ENCODE data around the gene SUGP1. TPM values are rescaled to one million over a fixed set of nuclear protein-coding genes. Genes with fewer than 3 reads are reported as not detected.
A peak's percentile ranks its signal among the peaks of the same experiment; 100 is the strongest.

Gene SUGP1
- total and polyA plus RNA-seq, 4 donors: 11.2 to 18.9 (median 14.8) TPM

DNA sequence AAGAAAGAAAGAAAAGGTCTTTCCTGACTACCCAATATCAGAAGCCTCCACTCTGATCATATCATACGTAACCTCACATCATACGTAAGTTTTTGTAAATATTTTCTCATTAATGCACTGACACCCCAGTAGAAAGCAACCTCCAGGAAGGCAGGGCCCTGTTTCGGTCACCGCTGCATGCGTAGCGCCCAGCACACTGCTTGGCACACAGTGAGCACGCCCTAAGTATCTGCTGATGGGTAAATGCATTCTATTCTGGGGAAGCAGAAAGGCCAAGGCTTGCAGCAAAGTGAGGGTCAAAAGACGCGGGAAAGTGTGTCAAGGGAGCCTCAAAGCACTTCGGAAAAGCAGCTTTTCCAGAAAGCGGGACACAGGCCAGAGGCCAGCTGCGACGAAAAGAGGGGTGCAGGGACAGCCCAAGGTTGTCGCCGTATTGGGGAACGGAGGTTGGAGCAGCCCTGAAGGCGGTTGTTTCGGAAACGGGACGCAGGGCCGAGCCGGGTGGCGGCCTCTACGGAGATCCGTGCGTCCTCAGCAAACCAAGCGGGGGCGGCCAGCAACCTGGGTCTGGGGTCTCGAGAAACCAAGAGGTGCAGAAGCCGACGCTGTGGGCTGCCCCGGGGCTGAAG is 463 bp downstream of the SUGP1 start:
- Histone ChIP-seq H3K4me1 (ENCODE audit: control insufficient read depth in 4 of 4, insufficient read depth in 4 of 4, low read length in 3 of 4) (peaks cover 10 to 21% (median 17%) of the 10 kb centered on the region in 4 donors), H3K27me3 (ENCODE audit: control insufficient read depth in 4 of 4, insufficient read depth in 4 of 4, low read length in 3 of 4) (no peaks in the 10 kb centered on the region), H3K9me3 (ENCODE audit: control insufficient read depth in 4 of 4, low read length in 3 of 4) (no peaks in the 10 kb centered on the region), H3K27ac (ENCODE audit: low read depth in 1 of 2, low read length in 2 of 2) (peak overlapping the region in 1 of 2 donors; percentile 92), H3K9ac (ENCODE audit: low read depth in 1 of 2, low read length in 2 of 2) (peak overlapping the region; percentile 2 to 97), H3K4me3 (ENCODE audit: low read depth in 1 of 3, low read length in 3 of 3) (peak overlapping the region; percentile 62 to 90 (median 71)), H3K36me3 (ENCODE audit: control insufficient read depth in 4 of 4, insufficient read depth in 3 of 4, low read depth in 1 of 4, low read length in 3 of 4) (peaks cover 4 to 25% (median 15%) of the 10 kb centered on the region in 4 donors)
- TF ChIP-seq FOXA1 (IDR thresholded peaks at IDR 0.05): no peak
- TF ChIP-seq, protein P1, sequence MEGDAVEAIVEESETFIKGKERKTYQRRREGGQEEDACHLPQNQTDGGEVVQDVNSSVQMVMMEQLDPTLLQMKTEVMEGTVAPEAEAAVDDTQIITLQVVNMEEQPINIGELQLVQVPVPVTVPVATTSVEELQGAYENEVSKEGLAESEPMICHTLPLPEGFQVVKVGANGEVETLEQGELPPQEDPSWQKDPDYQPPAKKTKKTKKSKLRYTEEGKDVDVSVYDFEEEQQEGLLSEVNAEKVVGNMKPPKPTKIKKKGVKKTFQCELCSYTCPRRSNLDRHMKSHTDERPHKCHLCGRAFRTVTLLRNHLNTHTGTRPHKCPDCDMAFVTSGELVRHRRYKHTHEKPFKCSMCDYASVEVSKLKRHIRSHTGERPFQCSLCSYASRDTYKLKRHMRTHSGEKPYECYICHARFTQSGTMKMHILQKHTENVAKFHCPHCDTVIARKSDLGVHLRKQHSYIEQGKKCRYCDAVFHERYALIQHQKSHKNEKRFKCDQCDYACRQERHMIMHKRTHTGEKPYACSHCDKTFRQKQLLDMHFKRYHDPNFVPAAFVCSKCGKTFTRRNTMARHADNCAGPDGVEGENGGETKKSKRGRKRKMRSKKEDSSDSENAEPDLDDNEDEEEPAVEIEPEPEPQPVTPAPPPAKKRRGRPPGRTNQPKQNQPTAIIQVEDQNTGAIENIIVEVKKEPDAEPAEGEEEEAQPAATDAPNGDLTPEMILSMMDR (IDR thresholded peaks at IDR 0.05; ENCODE audit: low read depth, low read length, missing input control): peak; percentile 1
- 7% methylated on average over 32 of the region's 32 CpGs for WGBS
- no peak for DNase-seq (ENCODE audit: low spot score)

DNA sequence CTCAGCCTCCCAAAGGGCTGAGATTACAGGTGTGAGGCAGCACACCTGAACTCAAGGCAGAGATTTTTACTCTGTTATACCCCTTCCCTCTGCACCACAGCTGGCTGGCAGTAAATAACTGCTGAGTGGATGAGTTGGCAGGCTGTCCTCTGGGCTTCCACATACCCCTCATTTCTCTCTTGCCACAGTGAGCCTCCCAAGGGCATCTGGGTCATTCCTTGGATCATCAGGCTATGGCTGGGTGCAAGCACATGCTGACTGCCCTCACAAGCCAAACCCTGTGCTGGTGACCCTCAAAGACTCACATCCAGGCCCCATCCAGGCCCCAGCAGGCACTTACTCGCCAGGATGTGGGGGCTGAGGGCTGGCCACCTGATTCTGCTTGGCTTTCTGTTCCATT is 4.2 kb downstream of the SUGP1 start:
- no peak overlapping the region for H3K27ac ChIP-seq (ENCODE audit: low read depth in 1 of 2, low read length in 2 of 2)
- no peak overlapping the region for H3K9ac ChIP-seq (ENCODE audit: low read depth in 1 of 2, low read length in 2 of 2)
- peaks cover 5 to 26% (median 13%) of the 10 kb centered on the region in 4 donors for H3K36me3 ChIP-seq (ENCODE audit: control insufficient read depth in 4 of 4, insufficient read depth in 3 of 4, low read depth in 1 of 4, low read length in 3 of 4)
- H3K4me1 ChIP-seq (ENCODE audit: control insufficient read depth in 4 of 4, insufficient read depth in 4 of 4, low read length in 3 of 4): peaks cover 5 to 12% (median 9%) of the 10 kb centered on the region in 4 donors
- no peak overlapping the region for H3K4me3 ChIP-seq (ENCODE audit: low read depth in 1 of 3, low read length in 3 of 3)
- TF ChIP-seq EGR1 (IDR thresholded peaks at IDR 0.05; ENCODE audit: low read depth in 2 of 2) (no peak), RAD21 (IDR thresholded peaks at IDR 0.05) (no peak), FOXA2 (IDR thresholded peaks at IDR 0.05) (no peak), YY1 (IDR thresholded peaks at IDR 0.05) (no peak), SP1 (IDR thresholded peaks at IDR 0.05) (no peak), HNF4A (conservative IDR thresholded peaks at IDR 0.05) (no peak)
- TF ChIP-seq, protein P2, sequence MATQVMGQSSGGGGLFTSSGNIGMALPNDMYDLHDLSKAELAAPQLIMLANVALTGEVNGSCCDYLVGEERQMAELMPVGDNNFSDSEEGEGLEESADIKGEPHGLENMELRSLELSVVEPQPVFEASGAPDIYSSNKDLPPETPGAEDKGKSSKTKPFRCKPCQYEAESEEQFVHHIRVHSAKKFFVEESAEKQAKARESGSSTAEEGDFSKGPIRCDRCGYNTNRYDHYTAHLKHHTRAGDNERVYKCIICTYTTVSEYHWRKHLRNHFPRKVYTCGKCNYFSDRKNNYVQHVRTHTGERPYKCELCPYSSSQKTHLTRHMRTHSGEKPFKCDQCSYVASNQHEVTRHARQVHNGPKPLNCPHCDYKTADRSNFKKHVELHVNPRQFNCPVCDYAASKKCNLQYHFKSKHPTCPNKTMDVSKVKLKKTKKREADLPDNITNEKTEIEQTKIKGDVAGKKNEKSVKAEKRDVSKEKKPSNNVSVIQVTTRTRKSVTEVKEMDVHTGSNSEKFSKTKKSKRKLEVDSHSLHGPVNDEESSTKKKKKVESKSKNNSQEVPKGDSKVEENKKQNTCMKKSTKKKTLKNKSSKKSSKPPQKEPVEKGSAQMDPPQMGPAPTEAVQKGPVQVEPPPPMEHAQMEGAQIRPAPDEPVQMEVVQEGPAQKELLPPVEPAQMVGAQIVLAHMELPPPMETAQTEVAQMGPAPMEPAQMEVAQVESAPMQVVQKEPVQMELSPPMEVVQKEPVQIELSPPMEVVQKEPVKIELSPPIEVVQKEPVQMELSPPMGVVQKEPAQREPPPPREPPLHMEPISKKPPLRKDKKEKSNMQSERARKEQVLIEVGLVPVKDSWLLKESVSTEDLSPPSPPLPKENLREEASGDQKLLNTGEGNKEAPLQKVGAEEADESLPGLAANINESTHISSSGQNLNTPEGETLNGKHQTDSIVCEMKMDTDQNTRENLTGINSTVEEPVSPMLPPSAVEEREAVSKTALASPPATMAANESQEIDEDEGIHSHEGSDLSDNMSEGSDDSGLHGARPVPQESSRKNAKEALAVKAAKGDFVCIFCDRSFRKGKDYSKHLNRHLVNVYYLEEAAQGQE (IDR thresholded peaks at IDR 0.05): no peak
- TF ChIP-seq, protein P1 (IDR thresholded peaks at IDR 0.05; ENCODE audit: low read depth, low read length, missing input control): no peak
- H3K27me3 ChIP-seq (ENCODE audit: control insufficient read depth in 4 of 4, insufficient read depth in 4 of 4, low read length in 3 of 4): no peaks in the 10 kb centered on the region
- H3K9me3 ChIP-seq (ENCODE audit: control insufficient read depth in 4 of 4, low read length in 3 of 4): no peaks in the 10 kb centered on the region
- WGBS: 96% methylated on average over 1 of the region's 1 CpG
- no peak for DNase-seq (ENCODE audit: low spot score)
